AG09319 (cell line): ENCODE data around the gene AGK.
"Not testable (repeated sequence)": the region's sequence is repeated elsewhere in the genome, so short reads cannot be mapped to it uniquely, and the experiment has no call there.

Experiments used
- DNase-seq: peaks from one replicate; pipeline ENCODE4 v3.0.0-alpha.2; 2010; ENCODE audit warnings: low read depth; ENCODE audit errors: extremely low read depth
- TF ChIP-seq, protein P1 (sequence below): IDR thresholded peaks from 2 replicates; pipeline ENCODE4 v1.5.1; 2011; ENCODE audit warnings: low read depth, mild to moderate bottlenecking, inconsistent platforms, low read length, moderate library complexity

Gene AGK

GRCh38 chr7:141631525-141631924 is 80.3 kb downstream of the AGK start:
- TF ChIP-seq, protein P1, sequence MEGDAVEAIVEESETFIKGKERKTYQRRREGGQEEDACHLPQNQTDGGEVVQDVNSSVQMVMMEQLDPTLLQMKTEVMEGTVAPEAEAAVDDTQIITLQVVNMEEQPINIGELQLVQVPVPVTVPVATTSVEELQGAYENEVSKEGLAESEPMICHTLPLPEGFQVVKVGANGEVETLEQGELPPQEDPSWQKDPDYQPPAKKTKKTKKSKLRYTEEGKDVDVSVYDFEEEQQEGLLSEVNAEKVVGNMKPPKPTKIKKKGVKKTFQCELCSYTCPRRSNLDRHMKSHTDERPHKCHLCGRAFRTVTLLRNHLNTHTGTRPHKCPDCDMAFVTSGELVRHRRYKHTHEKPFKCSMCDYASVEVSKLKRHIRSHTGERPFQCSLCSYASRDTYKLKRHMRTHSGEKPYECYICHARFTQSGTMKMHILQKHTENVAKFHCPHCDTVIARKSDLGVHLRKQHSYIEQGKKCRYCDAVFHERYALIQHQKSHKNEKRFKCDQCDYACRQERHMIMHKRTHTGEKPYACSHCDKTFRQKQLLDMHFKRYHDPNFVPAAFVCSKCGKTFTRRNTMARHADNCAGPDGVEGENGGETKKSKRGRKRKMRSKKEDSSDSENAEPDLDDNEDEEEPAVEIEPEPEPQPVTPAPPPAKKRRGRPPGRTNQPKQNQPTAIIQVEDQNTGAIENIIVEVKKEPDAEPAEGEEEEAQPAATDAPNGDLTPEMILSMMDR, result no peak

DNA sequence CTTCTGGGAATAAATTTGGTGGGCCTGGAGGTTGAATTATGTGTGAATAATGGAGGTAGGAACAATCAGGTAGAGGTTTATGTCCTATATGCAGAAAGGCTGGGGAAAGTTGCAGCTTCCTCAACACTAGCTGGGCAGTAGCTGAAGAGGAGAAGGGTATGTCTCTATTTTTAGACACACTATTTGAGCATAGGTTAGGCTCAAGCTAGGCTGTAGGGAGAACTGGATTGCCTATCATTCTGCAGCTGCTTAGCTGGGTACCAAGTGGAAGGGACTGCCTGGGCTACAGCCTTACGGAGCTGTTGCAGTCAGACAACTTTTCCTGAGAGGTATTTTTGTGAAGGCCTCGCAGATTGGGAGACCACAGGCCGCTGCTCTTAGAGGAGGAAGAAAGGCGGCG is 82.9 kb downstream of the AGK start:
- TF ChIP-seq, protein P1, result no peak
- DNase-seq, result no peak

More at GRCh38 chr7:141631525-141631924, 80.3 kb downstream of the AGK start:
- no peak for DNase-seq

- DNase-seq, result no peak
- TF ChIP-seq, protein P1, result no peak
These were observed 84.8 kb downstream of the AGK start for GRCh38 chr7:141636053-141636452.

DNA sequence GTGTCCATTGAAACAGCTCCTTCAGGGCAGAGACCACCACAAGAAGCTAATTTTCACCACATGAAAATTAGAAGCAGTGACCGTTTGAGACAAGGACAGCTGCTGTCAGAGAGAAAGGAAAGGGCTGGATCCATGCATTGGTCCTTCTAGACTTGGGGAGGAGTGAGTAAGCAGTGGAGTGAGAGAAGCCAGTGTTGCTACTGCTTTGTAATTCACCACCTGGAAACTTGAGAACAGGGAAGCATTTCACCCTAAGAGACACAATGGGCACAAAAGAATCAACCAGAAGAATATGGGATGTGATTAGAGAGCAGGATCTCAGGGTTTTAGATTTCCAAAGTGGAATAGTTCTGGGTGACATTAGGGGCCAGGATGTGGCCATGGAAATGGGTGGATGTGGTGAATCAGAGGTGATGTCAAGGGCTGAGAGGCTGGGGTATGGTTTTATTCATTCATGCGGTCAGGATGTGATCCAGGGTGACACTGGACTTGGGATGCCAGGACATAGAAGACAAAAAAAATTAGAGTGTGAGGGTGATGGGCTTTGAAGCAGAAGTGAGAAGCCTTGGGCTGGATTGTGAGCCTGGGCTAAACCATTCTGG is 89.1 kb downstream of the AGK start:
- DNase-seq, result no peak
- TF ChIP-seq, protein P1, result no peak

- TF ChIP-seq, protein P1, result no peak
These were observed 90.7 kb downstream of the AGK start for GRCh38 chr7:141641876-141642275.

DNA sequence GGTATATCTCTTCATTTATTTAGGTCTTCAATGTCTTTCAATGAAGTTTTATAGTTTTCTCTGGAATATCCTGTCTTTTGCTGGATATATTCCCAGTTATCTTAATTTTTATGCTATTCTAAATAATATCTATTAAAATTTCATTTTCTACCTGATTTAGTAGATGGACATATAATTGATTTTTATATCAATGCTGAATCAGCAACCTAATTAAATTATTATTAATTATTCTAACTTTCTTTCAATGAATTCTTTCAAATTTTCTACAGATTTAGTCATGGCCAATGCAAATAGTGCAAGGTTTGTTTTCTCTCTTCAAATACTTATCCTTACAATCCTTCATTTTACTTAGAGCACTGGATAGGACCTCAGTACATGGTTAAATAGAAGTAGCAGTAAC is 94.0 kb downstream of the AGK start:
- no peak for DNase-seq

More at GRCh38 chr7:141641876-141642275, 90.7 kb downstream of the AGK start:
- DNase-seq, result no peak

GRCh38 chr7:141646826-141647480 is 95.7 kb downstream of the AGK start:
- TF ChIP-seq, protein P1, result no peak
- DNase-seq, result no peak

More for the DNA sequence above, 94.0 kb downstream of the AGK start:
- TF ChIP-seq, protein P1, result no peak

DNA sequence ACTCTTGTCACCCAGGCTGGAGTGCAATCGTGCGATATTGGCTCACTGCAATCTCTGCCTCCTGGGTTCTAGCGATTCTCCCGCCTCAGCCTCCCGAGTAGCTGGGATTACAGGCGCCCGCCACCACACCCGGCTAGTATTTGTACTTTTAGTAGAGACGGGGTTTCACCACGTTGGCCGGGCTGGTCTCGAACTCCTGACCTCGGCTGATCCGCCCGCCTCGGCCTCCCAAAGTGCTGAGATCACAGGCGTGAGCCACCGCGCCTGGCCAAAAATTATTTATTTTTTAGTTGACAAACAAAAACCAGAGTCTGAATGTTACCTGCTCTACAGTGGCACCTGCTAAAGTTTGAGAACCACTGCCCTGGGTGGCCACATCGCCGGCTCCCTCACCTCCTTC is 96.5 kb downstream of the AGK start:
- DNase-seq, result not testable (repeated sequence)
